DMS114 treated with DMSO at 0.1 percent for 48 hours (cell line): ENCODE results near the gene DAB2IP.
"Not testable (repeated sequence)": the region's sequence is repeated elsewhere in the genome, so short reads cannot be mapped to it uniquely, and the experiment has no call there.

Experiments used
- DNase-seq: peaks from one replicate; lab custom pipeline; 2025; ENCODE audit not compliant: unreplicated experiment; lab: John Stamatoyannopoulos, UW

The DAB2IP gene

GRCh38 chr9:121651295-121652020 is at the start of gene DAB2IP:
Gene DAB2IP (plus strand): TSS chr9:121651634. CDS start chr9:121651776, 142 bp downstream.
- DNase-seq, result no peak

- no peak for DNase-seq
Measured at GRCh38 chr9:121603028-121603427, 48.4 kb upstream of the DAB2IP start.

- DNase-seq, result no peak
Measured at GRCh38 chr9:121604242-121604641, 47.2 kb upstream of the DAB2IP start.

- no peak for DNase-seq
Measured at GRCh38 chr9:121604654-121605053, 46.8 kb upstream of the DAB2IP start.

GRCh38 chr9:121607434-121608167 is 43.8 kb upstream of the DAB2IP start:
- no peak for DNase-seq

GRCh38 chr9:121608168-121608853 is 43.1 kb upstream of the DAB2IP start:
- DNase-seq, result no peak

- DNase-seq, result no peak
Measured at GRCh38 chr9:121609822-121610637, 41.4 kb upstream of the DAB2IP start.

GRCh38 chr9:121610638-121610953 is 40.8 kb upstream of the DAB2IP start:
- DNase-seq, result no peak

- DNase-seq, result no peak
Measured at GRCh38 chr9:121612511-121612998, 38.9 kb upstream of the DAB2IP start.

- no peak for DNase-seq
Measured at GRCh38 chr9:121613009-121613752, 38.3 kb upstream of the DAB2IP start.

GRCh38 chr9:121616123-121616755 is 35.2 kb upstream of the DAB2IP start:
- DNase-seq, result no peak

GRCh38 chr9:121618504-121618903 is 32.9 kb upstream of the DAB2IP start:
- no peak for DNase-seq

- not testable (repeated sequence) for DNase-seq
Measured at GRCh38 chr9:121618910-121619309, 32.5 kb upstream of the DAB2IP start.

- no peak for DNase-seq
Measured at GRCh38 chr9:121619545-121620324, 31.7 kb upstream of the DAB2IP start.

- no peak for DNase-seq
Measured at GRCh38 chr9:121620325-121620673, 31.1 kb upstream of the DAB2IP start.

- DNase-seq, result no peak
Measured at GRCh38 chr9:121620777-121621449, 30.5 kb upstream of the DAB2IP start.

GRCh38 chr9:121622387-121623203 is 28.8 kb upstream of the DAB2IP start:
- no peak for DNase-seq

GRCh38 chr9:121623430-121623829 is 28.0 kb upstream of the DAB2IP start:
- not testable (repeated sequence) for DNase-seq
